GM21723 (cell line): Measurements from ENCODE around the gene ACIN1.
"Not testable (repeated sequence)": the region's sequence is repeated elsewhere in the genome, so short reads cannot be mapped to it uniquely, and the experiment has no call there.

Experiments used
- ATAC-seq: cut with Tn5 transposase; IDR thresholded peaks from one replicate; pipeline ENCODE4 v1.9.1; 2021; ENCODE audit warnings: mild to moderate bottlenecking, moderate library complexity; ENCODE audit not compliant: unreplicated experiment

ACIN1 gene

GRCh38 chr14:23021889-23022442 lies 73.0 kb downstream of the ACIN1 start:
- ATAC-seq, result no peak

- ATAC-seq, result no peak
Measured at GRCh38 chr14:23021434-23021833, 73.5 kb downstream of the ACIN1 start.

GRCh38 chr14:23020143-23021128 lies 74.5 kb downstream of the ACIN1 start:
- no peak for ATAC-seq

GRCh38 chr14:23018107-23018506 lies 76.8 kb downstream of the ACIN1 start:
- no peak for ATAC-seq

GRCh38 chr14:23017091-23017490 lies 77.8 kb downstream of the ACIN1 start:
- ATAC-seq, result no peak

GRCh38 chr14:23015618-23016017 lies 79.3 kb downstream of the ACIN1 start:
- ATAC-seq, result no peak

GRCh38 chr14:23013749-23014054 lies 81.2 kb downstream of the ACIN1 start:
- ATAC-seq, result not testable (repeated sequence)

GRCh38 chr14:23013054-23013748 lies 81.7 kb downstream of the ACIN1 start:
- ATAC-seq, result no peak

- no peak for ATAC-seq
Measured at GRCh38 chr14:23009939-23010726, 84.8 kb downstream of the ACIN1 start, which contains the start of gene C14orf93. TSS of gene C14orf93 (minus strand) at chr14:23010143. CDS start at chr14:22999023, 11,120 bp downstream.

GRCh38 chr14:23009483-23009938 lies 85.4 kb downstream of the ACIN1 start:
- ATAC-seq, result no peak

GRCh38 chr14:23008831-23009230 lies 86.1 kb downstream of the ACIN1 start:
- no peak for ATAC-seq
